Spleen (tissue), 7 donors: ENCODE data around the gene SEC14L1.

Source experiments
- POLR2A ChIP-seq, 3 donors: fragments of 450-650 bp; IDR thresholded peaks; one replicate each; pipeline ENCODE4 v1.5.1; 2017; ENCODE audit warnings: antibody characterized with exemption in 3 of 3, mild to moderate bottlenecking in 1 of 3
- TF ChIP-seq, protein P1 (sequence below), 11 experiments: fragments of 200-600 bp in 7 of 11; fragments of 450-650 bp in 4 of 11; sonication (generic) in 4 of 11; IDR thresholded peaks in 8 of 11; conservative IDR thresholded peaks in 3 of 11; 1 replicate in 7 of 11; 2 replicates in 4 of 11; pipeline versions ENCODE4 v1.4.0 to v1.8.0; 2016 to 2021; ENCODE audit warnings: antibody characterized with exemption in 11 of 11, inconsistent platforms in 4 of 11, mild to moderate bottlenecking in 1 of 11
- donor health status: DM: no; HTN: no; CAD: no; lungs with moderate emphysema.
- donor health status: DM: no; HTN: no; CAD: no.
- donor health status: DM: no; HTN: no; CAD: no.

DNA sequence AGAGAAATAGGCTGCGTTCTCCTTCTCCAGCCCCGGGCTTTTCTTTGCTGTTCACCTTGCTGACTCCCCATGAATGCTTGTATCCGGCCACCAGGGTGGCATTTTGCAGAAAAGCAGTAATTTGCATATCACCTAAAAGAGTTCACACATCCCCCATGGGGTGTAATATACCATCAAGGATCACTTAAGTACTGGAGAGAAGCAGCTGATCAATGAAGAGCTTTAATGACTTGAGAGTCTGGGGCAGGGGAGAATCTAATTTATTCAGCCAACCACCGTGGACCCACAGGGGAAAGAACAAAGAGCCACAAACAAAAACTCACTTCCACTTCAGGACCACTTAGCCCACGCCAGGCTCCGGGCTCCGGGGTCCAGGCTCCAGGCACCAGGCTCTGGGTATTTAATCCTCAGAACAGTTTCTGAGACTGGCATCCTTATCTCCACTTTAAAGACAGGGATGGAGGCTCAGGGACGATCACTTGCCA, 33.9 kb upstream of the SEC14L1 start:
- no peak for TF ChIP-seq POLR2A (IDR thresholded peaks at IDR 0.05)
- TF ChIP-seq, protein P1, sequence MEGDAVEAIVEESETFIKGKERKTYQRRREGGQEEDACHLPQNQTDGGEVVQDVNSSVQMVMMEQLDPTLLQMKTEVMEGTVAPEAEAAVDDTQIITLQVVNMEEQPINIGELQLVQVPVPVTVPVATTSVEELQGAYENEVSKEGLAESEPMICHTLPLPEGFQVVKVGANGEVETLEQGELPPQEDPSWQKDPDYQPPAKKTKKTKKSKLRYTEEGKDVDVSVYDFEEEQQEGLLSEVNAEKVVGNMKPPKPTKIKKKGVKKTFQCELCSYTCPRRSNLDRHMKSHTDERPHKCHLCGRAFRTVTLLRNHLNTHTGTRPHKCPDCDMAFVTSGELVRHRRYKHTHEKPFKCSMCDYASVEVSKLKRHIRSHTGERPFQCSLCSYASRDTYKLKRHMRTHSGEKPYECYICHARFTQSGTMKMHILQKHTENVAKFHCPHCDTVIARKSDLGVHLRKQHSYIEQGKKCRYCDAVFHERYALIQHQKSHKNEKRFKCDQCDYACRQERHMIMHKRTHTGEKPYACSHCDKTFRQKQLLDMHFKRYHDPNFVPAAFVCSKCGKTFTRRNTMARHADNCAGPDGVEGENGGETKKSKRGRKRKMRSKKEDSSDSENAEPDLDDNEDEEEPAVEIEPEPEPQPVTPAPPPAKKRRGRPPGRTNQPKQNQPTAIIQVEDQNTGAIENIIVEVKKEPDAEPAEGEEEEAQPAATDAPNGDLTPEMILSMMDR (IDR thresholded peaks at IDR 0.05 in 8 of 11, conservative IDR thresholded peaks at IDR 0.05 in 3 of 11): peak in 5 of 11 experiments; percentile 17 to 33 (median 28)
